WERI-Rb-1 (cell line): ENCODE results near the gene EVA1A.

Experiments used
- DNase-seq: peaks from one replicate; pipeline ENCODE4 v3.0.0-alpha.2; 2020
- H3K27ac ChIP-seq: fragments of 250-450 bp; sonication (Bioruptor Pico); 2 replicates; pipeline ENCODE4 v1.5.1; 2020; ENCODE audit warnings: mild to moderate bottlenecking, moderate library complexity
- H3K27me3 ChIP-seq: fragments of 250-450 bp; sonication (Bioruptor Pico); 2 replicates; pipeline ENCODE4 v1.5.1; 2021; ENCODE audit warnings: mild to moderate bottlenecking, low read depth, moderate library complexity; ENCODE audit not compliant: insufficient read depth, severe bottlenecking
- H3K36me3 ChIP-seq: fragments of 250-450 bp; sonication (Bioruptor Pico); 2 replicates; pipeline ENCODE4 v1.5.1; 2020; ENCODE audit warnings: mild to moderate bottlenecking, moderate library complexity
- H3K4me3 ChIP-seq: 2 replicates; pipeline ENCODE4 v1.5.1; 2011; ENCODE audit warnings: low read depth, mild to moderate bottlenecking, control low read depth, low read length
- H3K9me3 ChIP-seq: fragments of 250-450 bp; sonication (Bioruptor Pico); 2 replicates; pipeline ENCODE4 v1.5.1; 2021; ENCODE audit warnings: mild to moderate bottlenecking, moderate library complexity; ENCODE audit not compliant: severe bottlenecking
- TF ChIP-seq, protein P1 (sequence below): IDR thresholded peaks from 2 replicates; pipeline ENCODE4 v1.5.1; 2011; ENCODE audit warnings: low read depth, mild to moderate bottlenecking, control low read depth, inconsistent platforms, low read length

Gene EVA1A

DNA sequence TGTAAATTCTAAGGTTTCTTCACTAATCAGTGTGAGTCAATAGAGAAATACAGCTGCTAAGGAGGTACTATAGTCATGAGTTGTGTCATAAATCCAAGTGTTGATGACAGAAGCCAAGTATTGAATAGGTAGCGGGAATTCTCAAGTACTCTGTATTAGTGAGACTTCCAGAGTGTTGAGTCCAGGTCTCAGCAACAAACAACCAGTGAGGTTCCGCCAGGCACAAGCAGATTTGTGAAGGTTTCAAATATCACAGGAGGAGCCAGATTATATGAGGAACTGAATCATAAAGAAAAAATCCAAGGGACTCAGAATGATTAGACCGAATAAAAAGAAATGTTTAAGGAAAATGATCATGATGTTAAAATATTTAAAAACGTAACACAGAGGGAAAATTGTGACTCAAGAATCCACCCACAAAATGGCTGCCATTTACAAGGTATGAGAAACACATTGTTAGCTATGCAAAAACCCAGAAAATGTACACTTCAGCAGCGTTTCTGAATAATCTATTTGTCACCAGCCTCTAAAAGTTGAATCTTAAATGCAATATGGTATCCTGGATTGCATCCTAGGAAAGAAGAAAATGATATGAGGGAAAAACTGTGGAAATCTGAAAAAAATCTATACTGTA, 27.3 kb upstream of the EVA1A start:
- no peak for DNase-seq
- Histone ChIP-seq H3K27me3 (peaks cover 11% of the 10 kb centered on the region), H3K4me3 (no peak overlapping the region), H3K9me3 (no peaks in the 10 kb centered on the region), H3K27ac (no peak overlapping the region), H3K36me3 (no peaks in the 10 kb centered on the region)
- TF ChIP-seq, protein P1, sequence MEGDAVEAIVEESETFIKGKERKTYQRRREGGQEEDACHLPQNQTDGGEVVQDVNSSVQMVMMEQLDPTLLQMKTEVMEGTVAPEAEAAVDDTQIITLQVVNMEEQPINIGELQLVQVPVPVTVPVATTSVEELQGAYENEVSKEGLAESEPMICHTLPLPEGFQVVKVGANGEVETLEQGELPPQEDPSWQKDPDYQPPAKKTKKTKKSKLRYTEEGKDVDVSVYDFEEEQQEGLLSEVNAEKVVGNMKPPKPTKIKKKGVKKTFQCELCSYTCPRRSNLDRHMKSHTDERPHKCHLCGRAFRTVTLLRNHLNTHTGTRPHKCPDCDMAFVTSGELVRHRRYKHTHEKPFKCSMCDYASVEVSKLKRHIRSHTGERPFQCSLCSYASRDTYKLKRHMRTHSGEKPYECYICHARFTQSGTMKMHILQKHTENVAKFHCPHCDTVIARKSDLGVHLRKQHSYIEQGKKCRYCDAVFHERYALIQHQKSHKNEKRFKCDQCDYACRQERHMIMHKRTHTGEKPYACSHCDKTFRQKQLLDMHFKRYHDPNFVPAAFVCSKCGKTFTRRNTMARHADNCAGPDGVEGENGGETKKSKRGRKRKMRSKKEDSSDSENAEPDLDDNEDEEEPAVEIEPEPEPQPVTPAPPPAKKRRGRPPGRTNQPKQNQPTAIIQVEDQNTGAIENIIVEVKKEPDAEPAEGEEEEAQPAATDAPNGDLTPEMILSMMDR, result no peak

DNA sequence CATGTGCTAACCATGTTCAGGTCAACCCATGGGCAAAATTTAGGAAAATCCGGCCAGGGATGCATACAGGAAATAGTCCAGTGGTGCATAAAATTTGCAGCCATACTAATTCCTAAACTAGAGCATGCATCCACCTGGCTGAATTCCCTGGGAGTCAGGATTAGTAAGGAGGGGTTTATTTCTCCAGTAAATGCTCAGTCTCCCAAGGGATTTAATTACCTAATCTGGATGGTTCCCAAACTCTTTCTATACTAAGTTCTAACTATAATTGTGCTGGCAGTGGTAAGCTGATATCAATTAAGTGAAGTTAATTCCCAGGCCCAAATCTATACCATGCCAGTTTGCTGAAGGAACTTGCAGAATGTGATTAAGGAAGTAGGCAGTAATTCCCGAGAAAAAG, 26.2 kb upstream of the EVA1A start:
- no peaks in the 10 kb centered on the region for H3K36me3 ChIP-seq
- TF ChIP-seq, protein P1, result no peak
- H3K27ac ChIP-seq, result no peak overlapping the region
- no peak overlapping the region for H3K4me3 ChIP-seq
- no peak for DNase-seq
- no peaks in the 10 kb centered on the region for H3K9me3 ChIP-seq
- peaks cover 14% of the 10 kb centered on the region for H3K27me3 ChIP-seq

DNA sequence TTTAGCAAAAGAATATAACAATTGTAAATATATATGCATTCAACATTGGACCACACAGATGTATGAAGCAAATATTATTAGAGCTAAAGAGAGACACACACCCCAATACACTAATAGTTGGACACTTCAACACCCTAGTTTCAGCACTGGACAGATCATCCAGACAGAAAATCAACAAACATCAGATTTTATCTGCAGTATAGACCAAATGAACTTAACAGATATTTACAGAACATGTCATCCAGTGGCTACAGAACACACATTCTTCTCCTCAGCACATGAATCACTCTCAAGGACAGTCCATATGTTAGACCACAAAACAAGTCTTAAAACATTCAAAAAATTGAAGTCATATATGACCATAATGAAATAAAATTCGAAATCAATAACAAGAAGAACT, 22.1 kb upstream of the EVA1A start:
- Histone ChIP-seq H3K9me3 (no peaks in the 10 kb centered on the region), H3K27me3 (peaks cover 29% of the 10 kb centered on the region), H3K36me3 (no peaks in the 10 kb centered on the region), H3K27ac (no peak overlapping the region), H3K4me3 (no peak overlapping the region)
- TF ChIP-seq, protein P1, result no peak
- no peak for DNase-seq

DNA sequence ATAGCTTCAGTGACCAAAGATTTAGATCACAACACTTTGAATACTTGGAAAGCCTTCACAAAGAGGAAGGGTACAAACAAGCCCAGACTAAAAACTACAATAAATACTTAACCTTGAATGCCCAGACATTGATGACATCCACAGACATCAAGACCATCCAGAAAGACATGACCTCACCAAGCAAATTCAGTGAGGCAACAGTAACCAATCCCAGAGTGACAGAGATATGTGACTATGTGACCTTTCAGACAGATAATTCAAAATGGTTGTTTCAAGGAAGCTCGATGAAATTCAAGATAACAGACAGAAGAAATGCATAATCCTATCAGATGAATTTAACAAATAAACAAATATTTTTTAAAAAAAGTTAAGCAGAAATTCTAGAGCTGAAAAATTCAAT, 19.9 kb upstream of the EVA1A start:
- DNase-seq, result no peak
- H3K9me3 ChIP-seq, result no peaks in the 10 kb centered on the region
- no peaks in the 10 kb centered on the region for H3K36me3 ChIP-seq
- no peak overlapping the region for H3K4me3 ChIP-seq
- TF ChIP-seq, protein P1, result no peak
- no peak overlapping the region for H3K27ac ChIP-seq
- peaks cover 27% of the 10 kb centered on the region for H3K27me3 ChIP-seq

DNA sequence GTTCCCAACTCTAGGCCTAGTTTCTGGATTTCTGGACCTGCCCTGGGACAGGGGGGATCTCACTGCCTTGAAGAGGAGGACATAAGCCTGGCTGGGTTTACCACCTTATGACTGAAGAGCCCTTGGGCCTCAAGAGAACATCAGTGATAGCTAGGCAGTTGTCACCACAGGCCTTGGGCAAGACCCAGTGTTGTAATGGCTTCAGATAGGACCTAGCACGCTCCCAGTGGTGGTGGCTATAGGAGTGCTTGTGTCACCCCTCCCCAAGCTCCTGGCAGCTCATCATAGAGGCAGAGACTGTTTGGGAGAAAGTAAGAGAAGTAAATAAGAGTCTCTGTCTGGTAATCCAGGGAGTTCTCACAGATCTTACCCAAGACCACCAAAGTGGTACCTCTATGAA, 19.4 kb upstream of the EVA1A start:
- no peak overlapping the region for H3K27ac ChIP-seq
- TF ChIP-seq, protein P1, result no peak
- H3K27me3 ChIP-seq, result peaks cover 29% of the 10 kb centered on the region
- no peaks in the 10 kb centered on the region for H3K36me3 ChIP-seq
- H3K9me3 ChIP-seq, result no peaks in the 10 kb centered on the region
- no peak for DNase-seq
- H3K4me3 ChIP-seq, result no peak overlapping the region

DNA sequence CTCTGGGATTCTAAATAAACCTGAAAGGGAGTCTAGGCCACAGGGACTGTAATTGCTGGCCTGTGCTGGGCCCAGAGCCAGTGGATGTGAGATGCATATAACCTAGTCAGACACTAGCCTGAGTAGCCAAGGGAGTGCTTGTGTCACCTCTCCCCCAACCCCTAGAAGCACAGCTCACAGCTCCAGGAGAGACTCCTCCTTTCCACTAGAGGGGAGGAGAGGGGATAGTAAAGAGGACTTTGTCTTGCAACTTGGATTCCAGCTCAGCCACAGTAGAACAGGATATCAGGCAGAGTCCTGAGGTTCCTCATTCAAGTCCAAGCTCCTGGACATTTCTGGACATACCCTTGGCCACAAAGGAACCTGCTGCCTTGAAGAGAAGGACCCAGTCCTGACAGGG, 18.4 kb upstream of the EVA1A start:
- no peaks in the 10 kb centered on the region for H3K9me3 ChIP-seq
- DNase-seq, result no peak
- no peak overlapping the region for H3K4me3 ChIP-seq
- H3K36me3 ChIP-seq, result no peaks in the 10 kb centered on the region
- no peak overlapping the region for H3K27ac ChIP-seq
- peaks cover 33% of the 10 kb centered on the region for H3K27me3 ChIP-seq
- TF ChIP-seq, protein P1, result no peak
